ENCODE measurements around the gene USO1. TPM values are rescaled to one million over a fixed set of nuclear protein-coding genes. Genes with fewer than 3 reads are reported as not detected.

Gene USO1
- total and polyA plus RNA-seq, 2 experiments from 2014 or later: 74.2 to 117 TPM

- Histone ChIP-seq H3K9me3 (ENCODE audit: low read depth) (no peaks in the 10 kb centered on the region), H2AFZ (no peak overlapping the region), H3K27ac (no peak overlapping the region), H3K4me1 (ENCODE audit: insufficient read depth) (no peaks in the 10 kb centered on the region), H3K9ac (no peak overlapping the region), H3K9me2 (ENCODE audit: insufficient read depth) (no peaks in the 10 kb centered on the region), H3F3A (ENCODE audit: insufficient read depth) (peaks cover 17% of the 10 kb centered on the region), H3K4me2 (ENCODE audit: unreplicated experiment) (no peak overlapping the region), H3K27me3 (replicated peaks; ENCODE audit: insufficient read depth) (no peaks in the 10 kb centered on the region), H4K20me1 (ENCODE audit: insufficient read depth) (no peaks in the 10 kb centered on the region), H3K36me3 (ENCODE audit: low read depth) (peaks cover 11% of the 10 kb centered on the region), H3K4me3 (no peak overlapping the region), H3K79me2 (ENCODE audit: insufficient read depth) (no peaks in the 10 kb centered on the region)
- 55 to 63% methylated on average over 2 of the region's 2 CpGs for WGBS, 2 experiments (ENCODE audit: low coverage in 1 of 2, low lambda C conversion rate in 2 of 2, missing lambda C conversion rate in 2 of 2)
- in situ Hi-C loops (cut with MboI): no loop called here
- no peak for DNase-seq
- no peak for TF ChIP-seq EZH2phosphoT487 (IDR thresholded peaks at IDR 0.05; ENCODE audit: insufficient read depth, low read depth)
- TF ChIP-seq EZH2 (IDR thresholded peaks at IDR 0.05; ENCODE audit: insufficient read depth, poor library complexity, severe bottlenecking): no peak
These were observed 95.8 kb downstream of the USO1 start for GRCh38 chr4:75820197-75820596.

GRCh38 chr4:75820676-75821075, 96.3 kb downstream of the USO1 start:
- no peak for TF ChIP-seq EZH2 (IDR thresholded peaks at IDR 0.05; ENCODE audit: insufficient read depth, poor library complexity, severe bottlenecking)
- no peak for TF ChIP-seq EZH2phosphoT487 (IDR thresholded peaks at IDR 0.05; ENCODE audit: insufficient read depth, low read depth)
- Histone ChIP-seq H3K27ac (no peak overlapping the region), H3K36me3 (ENCODE audit: low read depth) (peaks cover 7% of the 10 kb centered on the region), H3K4me2 (ENCODE audit: unreplicated experiment) (no peak overlapping the region), H4K20me1 (ENCODE audit: insufficient read depth) (no peaks in the 10 kb centered on the region), H2AFZ (no peak overlapping the region), H3F3A (ENCODE audit: insufficient read depth) (peaks cover 17% of the 10 kb centered on the region), H3K9me3 (ENCODE audit: low read depth) (no peaks in the 10 kb centered on the region), H3K79me2 (ENCODE audit: insufficient read depth) (no peaks in the 10 kb centered on the region), H3K4me1 (ENCODE audit: insufficient read depth) (no peaks in the 10 kb centered on the region), H3K9me2 (ENCODE audit: insufficient read depth) (no peaks in the 10 kb centered on the region), H3K9ac (no peak overlapping the region), H3K27me3 (replicated peaks; ENCODE audit: insufficient read depth) (no peaks in the 10 kb centered on the region), H3K4me3 (no peak overlapping the region)
- DNase-seq: no peak
- in situ Hi-C loops (cut with MboI): no loop called here
- 97 to 99% methylated on average over 3 of the region's 3 CpGs for WGBS, 2 experiments (ENCODE audit: low coverage in 1 of 2, low lambda C conversion rate in 2 of 2, missing lambda C conversion rate in 2 of 2)

DNA sequence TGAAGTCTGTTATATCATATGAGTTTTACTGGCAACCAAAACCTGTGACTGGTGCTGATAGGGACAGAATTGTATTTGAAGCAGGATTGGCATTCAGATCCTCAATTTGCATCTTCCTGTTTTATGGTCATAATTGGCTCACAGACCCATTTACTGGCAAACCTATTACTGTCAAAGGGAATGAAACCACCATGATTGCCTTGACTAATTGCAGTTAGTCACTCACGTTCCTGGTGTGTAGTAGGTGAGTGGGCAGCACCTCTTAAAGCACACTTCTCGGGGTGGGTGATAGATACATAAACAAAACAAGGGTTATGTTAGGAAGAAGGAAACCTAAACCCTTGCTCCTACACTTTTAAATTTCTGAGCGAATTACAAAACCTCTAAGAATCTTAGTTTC, 96.8 kb downstream of the USO1 start:
- in situ Hi-C loops (cut with MboI): no loop called here
- H3K4me3 ChIP-seq: no peak overlapping the region
- no peak overlapping the region for H3K4me2 ChIP-seq (ENCODE audit: unreplicated experiment)
- H3K36me3 ChIP-seq (ENCODE audit: low read depth): peaks cover 5% of the 10 kb centered on the region; the same call in 1 of the 2 replicates
- H2AFZ ChIP-seq: no peak overlapping the region
- H3K9me2 ChIP-seq (ENCODE audit: insufficient read depth): no peaks in the 10 kb centered on the region
- H4K20me1 ChIP-seq (ENCODE audit: insufficient read depth): no peaks in the 10 kb centered on the region
- no peak for DNase-seq
- H3K79me2 ChIP-seq (ENCODE audit: insufficient read depth): no peaks in the 10 kb centered on the region
- H3K27ac ChIP-seq: no peak overlapping the region
- 90 to 93% methylated on average over 3 of the region's 3 CpGs for WGBS, 2 experiments (ENCODE audit: low coverage in 1 of 2, low lambda C conversion rate in 2 of 2, missing lambda C conversion rate in 2 of 2)
- H3K27me3 ChIP-seq (replicated peaks; ENCODE audit: insufficient read depth): no peaks in the 10 kb centered on the region
- H3K4me1 ChIP-seq (ENCODE audit: insufficient read depth): no peaks in the 10 kb centered on the region
- H3K9ac ChIP-seq: no peak overlapping the region
- peaks cover 17% of the 10 kb centered on the region for H3F3A ChIP-seq (ENCODE audit: insufficient read depth)
- TF ChIP-seq EZH2 (IDR thresholded peaks at IDR 0.05; ENCODE audit: insufficient read depth, poor library complexity, severe bottlenecking): no peak
- TF ChIP-seq EZH2phosphoT487 (IDR thresholded peaks at IDR 0.05; ENCODE audit: insufficient read depth, low read depth): no peak
- H3K9me3 ChIP-seq (ENCODE audit: low read depth): no peaks in the 10 kb centered on the region

DNA sequence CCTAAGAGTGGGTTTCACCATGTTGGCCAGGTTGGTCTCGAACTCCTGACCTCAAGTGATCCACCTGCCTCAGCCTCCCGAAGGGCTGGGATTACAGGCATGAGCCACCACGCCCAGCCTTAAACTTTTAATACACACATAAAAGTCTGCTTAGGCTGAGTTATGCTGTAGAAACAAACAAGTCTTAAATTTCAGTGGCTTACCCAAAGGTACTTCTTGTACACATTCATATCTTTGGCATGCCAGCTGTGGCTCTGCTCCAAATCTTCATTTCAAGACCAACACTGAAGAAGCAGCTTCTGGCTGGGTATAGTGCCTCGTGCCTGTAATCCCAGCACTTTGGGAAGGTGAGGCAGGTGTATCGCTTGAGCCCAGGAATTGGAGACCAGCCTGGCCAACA, 97.6 kb downstream of the USO1 start:
- no peak overlapping the region for H3K27ac ChIP-seq
- peak; percentile 23 for DNase-seq

GRCh38 chr4:75822416-75822815, 98.0 kb downstream of the USO1 start:
- peaks cover 12% of the 10 kb centered on the region for H3F3A ChIP-seq (ENCODE audit: insufficient read depth)
- H3K9me2 ChIP-seq (ENCODE audit: insufficient read depth): no peaks in the 10 kb centered on the region
- WGBS, 2 experiments (ENCODE audit: low coverage in 1 of 2, low lambda C conversion rate in 2 of 2, missing lambda C conversion rate in 2 of 2): 76 to 85% methylated on average over 5 of the region's 5 CpGs
- H3K9ac ChIP-seq: no peak overlapping the region
- H4K20me1 ChIP-seq (ENCODE audit: insufficient read depth): no peaks in the 10 kb centered on the region
- DNase-seq: no peak
- no peaks in the 10 kb centered on the region for H3K27me3 ChIP-seq (replicated peaks; ENCODE audit: insufficient read depth)
- TF ChIP-seq EZH2phosphoT487 (IDR thresholded peaks at IDR 0.05; ENCODE audit: insufficient read depth, low read depth) (no peak), EZH2 (IDR thresholded peaks at IDR 0.05; ENCODE audit: insufficient read depth, poor library complexity, severe bottlenecking) (no peak)
- H3K79me2 ChIP-seq (ENCODE audit: insufficient read depth): no peaks in the 10 kb centered on the region
- no peaks in the 10 kb centered on the region for H3K9me3 ChIP-seq (ENCODE audit: low read depth)
- no peak overlapping the region for H3K27ac ChIP-seq
- no peak overlapping the region for H3K4me3 ChIP-seq
- in situ Hi-C loops (cut with MboI): no loop called here
- no peaks in the 10 kb centered on the region for H3K36me3 ChIP-seq (ENCODE audit: low read depth)
- no peak overlapping the region for H2AFZ ChIP-seq
- no peak overlapping the region for H3K4me2 ChIP-seq (ENCODE audit: unreplicated experiment)
- H3K4me1 ChIP-seq (ENCODE audit: insufficient read depth): no peaks in the 10 kb centered on the region

More for the DNA sequence above, 97.6 kb downstream of the USO1 start:
- in situ Hi-C loops (cut with MboI): no loop called here
- Histone ChIP-seq H3K4me3 (no peak overlapping the region), H4K20me1 (ENCODE audit: insufficient read depth) (no peaks in the 10 kb centered on the region), H3K36me3 (ENCODE audit: low read depth) (no peaks in the 10 kb centered on the region), H3K4me2 (ENCODE audit: unreplicated experiment) (no peak overlapping the region), H3F3A (ENCODE audit: insufficient read depth) (peaks cover 14% of the 10 kb centered on the region), H3K79me2 (ENCODE audit: insufficient read depth) (no peaks in the 10 kb centered on the region), H3K9me2 (ENCODE audit: insufficient read depth) (no peaks in the 10 kb centered on the region), H3K4me1 (ENCODE audit: insufficient read depth) (no peaks in the 10 kb centered on the region), H2AFZ (no peak overlapping the region), H3K9ac (no peak overlapping the region), H3K9me3 (ENCODE audit: low read depth) (no peaks in the 10 kb centered on the region), H3K27me3 (replicated peaks; ENCODE audit: insufficient read depth) (no peaks in the 10 kb centered on the region)
- no peak for TF ChIP-seq EZH2phosphoT487 (IDR thresholded peaks at IDR 0.05; ENCODE audit: insufficient read depth, low read depth)
- no peak for TF ChIP-seq EZH2 (IDR thresholded peaks at IDR 0.05; ENCODE audit: insufficient read depth, poor library complexity, severe bottlenecking)
- 75 to 77% methylated on average over 5 of the region's 5 CpGs for WGBS, 2 experiments (ENCODE audit: low coverage in 1 of 2, low lambda C conversion rate in 2 of 2, missing lambda C conversion rate in 2 of 2)
